Activated CD4-positive, alpha-beta T cell treated with anti-CD3 and anti-CD28 coated beads, Interleukin-2, amount 50 U/mL, for 24 hours (primary cell): Measurements from ENCODE around the gene SCO1.
"Not testable (repeated sequence)": the region's sequence is repeated elsewhere in the genome, so short reads cannot be mapped to it uniquely, and the experiment has no call there.

Experiments used
- DNase-seq, 2 donors: peaks; one replicate each; pipeline ENCODE4 v3.0.0-alpha.2; 2020; ENCODE audit warnings: low read depth in 1 of 2, low spot score in 1 of 2

Gene SCO1

DNA sequence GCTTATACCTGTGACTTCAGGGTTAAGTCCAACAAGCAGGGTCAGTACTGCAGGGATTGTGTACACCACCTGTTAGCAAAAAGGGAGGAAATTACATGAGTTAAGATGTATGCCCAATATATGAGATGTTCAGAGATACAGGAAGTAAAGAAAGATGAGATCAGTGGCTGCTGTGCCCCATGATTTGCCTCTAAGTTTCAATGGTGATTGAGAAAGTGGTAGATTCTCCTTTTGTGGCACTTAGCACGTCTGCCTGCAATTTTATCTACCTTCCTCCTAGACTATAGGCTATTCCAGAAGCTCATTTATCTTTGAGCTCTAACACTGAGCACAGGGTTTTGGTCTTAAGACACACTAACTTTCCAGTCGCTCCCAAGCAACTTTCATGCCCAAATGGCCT, 28.9 kb upstream of the SCO1 start:
- no peak for DNase-seq

DNA sequence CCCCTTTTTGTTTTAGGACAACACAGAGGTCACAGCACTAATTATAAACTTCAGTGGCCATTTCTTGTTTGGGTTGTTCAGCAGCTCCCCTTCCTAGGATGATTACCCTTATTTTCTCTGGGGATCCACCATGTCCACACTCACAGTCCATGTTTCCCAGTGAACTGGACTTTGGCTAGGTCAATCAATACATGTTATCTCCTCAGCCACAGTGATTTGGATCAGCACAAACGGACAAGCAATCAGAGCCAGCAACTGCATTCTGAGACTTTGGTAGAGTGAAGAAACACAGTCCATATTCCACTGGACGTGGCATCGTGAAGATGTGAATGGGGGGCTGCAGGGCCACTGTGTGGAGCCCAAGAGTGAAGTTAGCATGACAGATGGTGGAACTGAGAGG, 27.9 kb upstream of the SCO1 start:
- DNase-seq: no peak

DNA sequence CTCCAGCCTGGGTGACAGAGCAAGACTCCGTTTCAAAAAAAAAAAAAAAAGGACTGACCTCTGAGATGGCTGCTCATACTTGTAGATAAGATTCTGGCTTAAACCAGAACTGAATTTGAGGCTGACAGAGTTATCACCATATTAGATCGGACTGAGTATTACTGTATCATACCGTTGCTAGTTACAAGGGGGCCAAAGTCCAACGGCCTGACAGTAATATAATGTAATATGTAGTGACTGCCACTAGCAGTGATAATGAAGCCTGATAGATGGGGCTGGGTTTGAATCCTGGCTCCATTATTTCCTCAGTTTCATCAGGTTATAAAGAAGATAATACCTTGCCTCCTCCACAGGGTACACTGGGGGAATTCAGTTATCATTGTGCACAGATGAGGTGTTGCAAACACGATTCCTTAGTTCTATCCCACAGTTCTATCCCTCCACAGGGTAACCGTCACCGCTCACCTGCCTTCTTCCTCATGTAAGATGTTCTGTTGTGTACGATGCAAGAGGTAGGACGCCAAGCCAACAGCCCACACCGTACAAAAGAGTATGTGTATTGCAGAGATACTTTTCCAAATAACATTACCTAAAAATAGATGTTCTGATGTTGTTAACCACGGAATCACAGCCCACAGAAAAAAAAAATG, 27.3 kb upstream of the SCO1 start:
- no peak for DNase-seq

DNA sequence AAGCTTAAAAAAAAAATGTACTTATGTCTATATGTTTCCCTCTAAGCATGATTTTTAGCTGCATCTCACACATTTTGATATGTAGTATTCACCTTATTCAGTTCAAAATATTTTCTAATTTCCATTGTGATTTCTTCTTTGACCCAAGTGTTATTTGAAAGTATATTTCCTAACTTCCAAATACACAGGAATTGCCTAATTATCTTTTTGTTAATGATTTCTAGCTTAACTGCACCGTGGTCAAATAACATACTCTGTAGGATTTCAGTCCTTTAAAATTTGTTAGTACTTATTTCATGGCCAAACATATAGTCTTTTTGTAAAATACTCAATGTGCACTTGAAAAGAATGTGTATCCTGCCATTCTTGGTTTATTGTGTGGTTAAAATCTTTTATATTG, 21.2 kb upstream of the SCO1 start:
- no peak for DNase-seq

DNA sequence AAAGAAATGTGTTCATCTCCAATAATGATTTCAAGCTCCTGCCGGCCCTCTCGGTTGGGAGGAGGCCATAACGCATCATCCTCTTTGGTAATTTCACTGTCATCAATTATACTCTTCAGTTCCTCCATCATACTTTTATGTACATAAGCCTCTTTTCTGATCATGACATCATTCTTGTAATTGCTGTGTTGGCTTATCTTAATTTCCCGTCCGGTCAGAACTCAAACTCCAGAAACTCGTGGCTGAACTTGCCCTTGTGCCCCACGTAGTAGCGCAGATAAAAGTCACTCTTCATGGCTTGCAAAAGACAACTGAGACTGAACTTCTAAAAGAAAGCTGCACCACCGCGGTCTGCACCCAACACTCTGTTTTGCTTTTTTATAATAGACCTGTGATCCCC, 18.9 kb upstream of the SCO1 start:
- DNase-seq: no peak

DNA sequence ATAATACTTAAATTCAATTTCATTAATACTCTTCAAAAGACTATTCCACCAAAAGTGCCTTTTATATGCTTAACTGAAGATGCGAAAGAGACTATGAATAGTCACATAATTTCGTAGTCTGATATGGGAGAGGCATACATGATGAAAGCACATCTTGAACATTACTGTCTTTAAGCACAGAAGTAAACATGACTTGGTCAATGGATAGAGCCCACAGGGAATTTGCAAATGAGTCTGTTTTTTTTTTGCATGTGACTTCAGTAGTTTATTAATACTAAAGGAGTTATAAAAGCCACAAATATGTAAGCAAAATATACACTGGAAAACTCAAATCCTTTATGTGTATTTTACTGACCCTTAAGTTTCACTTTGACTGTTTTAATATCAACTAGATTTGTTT, 16.0 kb upstream of the SCO1 start:
- DNase-seq: no peak

DNA sequence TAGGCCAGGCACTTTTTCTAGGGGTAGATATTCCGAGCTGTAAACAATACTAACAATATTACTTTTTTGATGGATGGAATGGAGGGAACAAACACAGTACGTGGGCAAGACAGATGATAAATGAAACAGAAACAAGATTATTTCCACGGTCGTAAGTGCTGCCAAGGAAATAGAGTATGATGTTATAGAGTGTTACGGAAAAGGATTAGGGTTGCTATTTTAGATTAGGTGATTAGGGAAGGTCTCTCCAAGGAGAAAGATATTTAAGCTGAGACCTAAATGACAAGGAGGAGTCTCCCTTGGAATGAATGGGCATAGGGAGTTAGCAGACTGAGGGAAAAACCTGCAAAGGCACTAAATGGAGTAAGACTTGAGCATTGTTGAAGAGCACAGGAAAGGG, 8.4 kb upstream of the SCO1 start:
- no peak for DNase-seq

DNA sequence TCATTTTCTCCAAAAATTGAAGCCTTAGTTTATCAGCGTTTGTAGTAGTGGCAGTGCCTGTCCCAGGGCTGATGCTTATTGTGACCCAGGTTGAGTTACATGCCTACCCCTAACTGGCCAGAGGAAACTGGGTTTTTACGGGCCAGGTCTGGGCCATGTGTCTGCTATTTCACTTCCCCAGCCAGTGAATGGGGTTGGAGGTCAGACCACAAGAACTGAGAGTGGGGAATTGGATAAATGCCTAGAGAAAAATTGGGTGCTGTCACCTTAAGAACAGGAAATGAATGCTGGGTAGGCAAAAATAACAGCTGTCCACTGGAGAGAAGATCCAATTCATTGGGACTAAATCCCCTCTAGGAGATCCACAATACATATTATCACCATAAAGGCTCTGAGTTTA, 5.2 kb upstream of the SCO1 start:
- DNase-seq: no peak

DNA sequence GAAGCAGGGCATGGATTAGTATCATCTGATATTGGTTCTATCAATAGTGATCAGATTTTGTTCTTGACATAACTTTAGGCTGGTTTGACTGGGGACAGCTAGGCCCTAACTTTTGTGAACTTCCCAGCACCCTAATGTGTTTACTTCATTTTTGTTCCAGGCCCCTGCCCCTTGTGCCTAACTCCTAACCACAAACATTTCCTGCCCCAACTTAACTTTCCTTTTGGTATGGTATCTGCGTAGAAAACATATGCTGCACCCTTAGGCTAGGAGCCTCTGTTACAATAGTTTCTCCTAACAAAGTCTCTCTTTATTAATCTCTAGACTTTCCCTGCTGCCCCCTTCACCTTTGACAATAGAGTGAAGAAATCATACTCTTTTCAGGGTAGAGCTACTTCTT, 2.5 kb upstream of the SCO1 start:
- no peak for DNase-seq

DNA sequence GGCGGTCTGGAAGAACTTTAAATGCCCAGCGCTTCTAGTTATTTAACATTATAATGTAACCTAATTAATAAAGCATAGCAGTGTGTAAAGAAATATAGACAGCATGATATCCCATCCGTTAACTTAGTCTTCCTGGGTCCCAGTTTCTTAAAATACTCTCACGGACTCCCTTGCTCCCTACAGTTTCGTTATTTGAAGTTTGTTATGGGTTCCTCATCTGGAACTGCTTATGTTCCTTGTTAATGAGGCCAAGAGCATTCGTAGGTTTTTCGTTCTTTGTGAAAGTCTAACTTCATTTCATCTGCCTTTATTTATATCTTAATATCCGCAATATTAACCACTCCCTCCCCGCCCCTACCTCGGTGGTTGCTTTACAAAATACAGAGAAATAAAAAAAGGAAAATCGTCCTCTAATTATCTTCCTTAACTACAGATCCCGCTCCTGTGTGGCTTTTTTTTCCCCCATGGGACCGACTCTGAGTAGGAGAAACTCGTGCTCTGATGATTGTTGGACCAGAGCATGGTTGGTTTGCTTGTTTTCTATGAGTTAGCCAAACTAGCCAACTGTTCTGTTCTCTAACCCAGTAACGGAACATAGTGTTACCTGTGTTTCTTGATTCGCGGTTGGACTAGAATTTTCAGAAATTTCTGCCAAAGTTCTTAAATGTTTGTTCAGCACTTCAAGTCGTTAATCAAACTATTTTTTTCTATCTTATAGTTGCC, 924 bp upstream of the SCO1 start:
- DNase-seq: no peak

DNA sequence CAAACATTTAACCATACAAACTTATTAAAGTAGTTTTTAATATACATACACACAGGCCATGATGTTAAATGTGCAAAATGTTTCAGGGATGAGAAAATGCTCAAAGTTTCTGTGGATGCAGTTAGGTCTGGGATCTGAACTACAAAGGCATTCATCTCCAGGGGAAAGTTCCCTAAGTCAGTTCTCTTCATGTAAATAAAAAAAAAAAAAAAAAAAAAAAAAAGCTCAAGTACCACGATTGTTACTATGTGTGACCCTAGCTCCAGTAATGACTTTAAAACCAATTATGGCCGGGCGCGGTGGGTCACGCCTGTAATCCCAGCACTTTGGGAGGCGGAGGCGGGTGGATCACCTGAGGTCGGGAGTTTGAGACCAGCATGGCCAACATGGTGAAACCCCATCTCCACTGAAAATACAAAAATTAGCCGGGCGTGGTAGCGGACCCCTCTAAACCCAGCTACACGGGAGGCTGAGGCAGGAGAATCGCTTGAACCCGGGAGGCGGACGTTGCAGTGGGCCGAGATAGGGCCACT, 1.4 kb downstream of the SCO1 start:
- not testable (repeated sequence) for DNase-seq

DNA sequence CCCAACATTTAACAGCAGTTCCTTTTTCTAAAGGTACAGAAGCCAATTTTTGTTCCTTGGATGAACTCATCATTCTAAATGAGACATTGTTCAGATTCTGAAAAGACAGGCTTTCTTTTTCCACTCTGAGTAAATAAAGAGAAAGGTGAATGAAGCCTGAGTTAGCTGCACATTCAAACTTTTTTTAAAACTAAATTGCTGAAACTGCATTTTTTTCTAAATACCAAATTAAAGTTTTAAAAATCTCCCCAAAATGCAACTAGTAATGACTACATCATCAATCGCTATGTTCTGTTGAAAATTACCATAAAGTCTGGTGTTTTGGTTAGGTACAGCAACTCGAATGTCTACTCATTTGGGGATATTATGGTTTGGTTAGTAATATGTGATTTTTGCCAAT, 9.8 kb downstream of the SCO1 start:
- no peak for DNase-seq

DNA sequence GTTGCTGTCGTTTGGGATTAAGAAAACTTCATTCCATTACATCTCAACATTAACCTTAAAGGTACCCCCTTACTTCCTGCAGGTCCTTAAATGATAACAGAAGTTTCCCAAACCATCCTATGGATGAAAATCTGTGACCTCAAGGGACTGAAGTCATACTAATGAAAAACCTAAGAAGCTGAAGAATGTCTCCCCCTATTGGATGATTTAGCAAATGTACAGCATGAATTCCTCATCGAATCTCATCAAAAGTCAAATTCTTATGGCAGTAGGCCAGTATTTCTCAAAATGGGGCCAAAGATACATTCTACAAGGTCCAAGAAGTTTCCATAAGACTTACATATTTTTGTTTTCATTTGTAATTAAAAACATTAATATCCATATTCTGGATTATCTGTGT, 13.5 kb downstream of the SCO1 start:
- DNase-seq: no peak

DNA sequence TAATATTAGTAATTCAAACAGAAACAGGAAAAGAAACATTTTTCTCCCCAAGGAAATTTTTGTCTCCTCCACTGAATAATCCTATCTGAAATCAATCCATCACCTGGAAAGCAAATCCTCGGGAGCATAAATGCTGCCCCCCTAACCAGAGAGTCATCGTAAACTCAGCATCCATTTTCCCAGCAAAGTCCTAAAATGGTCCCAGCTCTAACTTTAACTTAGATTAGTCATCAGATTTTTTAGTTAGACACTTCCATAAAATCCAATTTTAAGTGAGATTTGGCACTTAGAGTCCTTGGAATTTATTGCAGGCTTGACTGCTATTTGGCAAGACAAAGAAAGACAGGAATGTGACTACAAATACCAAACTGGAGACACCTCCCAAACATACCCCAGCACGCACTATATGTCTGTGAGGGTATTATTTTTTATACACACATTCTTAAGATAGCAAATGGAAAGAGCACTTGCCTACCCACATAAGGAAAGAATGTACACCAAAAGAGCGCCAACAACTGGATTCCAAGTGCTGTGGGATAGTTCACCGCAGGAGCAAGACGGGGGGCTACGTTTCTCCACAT, 15.4 kb downstream of the SCO1 start:
- DNase-seq: no peak

DNA sequence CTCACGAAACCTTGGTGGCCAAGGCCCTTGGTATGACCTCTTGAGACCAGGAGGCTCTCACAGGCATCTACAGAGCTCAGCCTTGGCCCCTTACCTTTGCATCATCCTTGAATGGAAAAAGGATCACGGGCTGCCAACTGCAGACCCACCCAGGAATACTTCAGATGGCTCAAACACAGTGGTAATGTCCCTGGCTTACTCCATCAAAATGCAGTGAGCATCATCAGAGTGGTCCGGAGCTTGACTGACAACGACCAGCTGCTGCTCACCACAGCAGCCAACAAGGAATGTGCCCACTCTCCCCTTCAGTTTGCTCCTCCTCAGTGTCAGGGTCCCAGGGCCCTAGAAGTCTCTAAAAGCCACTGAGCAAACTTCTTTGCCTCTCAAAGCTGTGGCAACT, 22.6 kb downstream of the SCO1 start:
- DNase-seq: no peak

DNA sequence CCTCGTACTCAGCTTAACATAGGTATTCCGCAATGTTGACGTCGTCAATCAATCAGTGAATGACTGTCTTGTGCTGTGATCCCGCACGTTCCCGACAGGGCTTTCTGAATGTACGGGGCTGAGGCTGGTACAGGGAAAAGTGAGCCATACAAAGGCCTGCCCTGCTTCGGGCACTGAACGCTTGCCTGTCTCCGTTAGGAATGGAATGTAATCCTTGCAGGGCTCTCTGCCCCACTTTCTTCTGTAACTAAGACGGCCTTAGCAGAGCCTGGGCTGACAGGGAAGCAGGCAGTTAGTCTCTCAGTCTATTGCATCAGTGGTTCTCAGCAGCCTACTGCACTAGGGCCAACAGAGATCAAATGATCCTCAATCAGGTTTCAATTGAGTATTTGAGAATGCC, 24.0 kb downstream of the SCO1 start:
- DNase-seq: no peak

DNA sequence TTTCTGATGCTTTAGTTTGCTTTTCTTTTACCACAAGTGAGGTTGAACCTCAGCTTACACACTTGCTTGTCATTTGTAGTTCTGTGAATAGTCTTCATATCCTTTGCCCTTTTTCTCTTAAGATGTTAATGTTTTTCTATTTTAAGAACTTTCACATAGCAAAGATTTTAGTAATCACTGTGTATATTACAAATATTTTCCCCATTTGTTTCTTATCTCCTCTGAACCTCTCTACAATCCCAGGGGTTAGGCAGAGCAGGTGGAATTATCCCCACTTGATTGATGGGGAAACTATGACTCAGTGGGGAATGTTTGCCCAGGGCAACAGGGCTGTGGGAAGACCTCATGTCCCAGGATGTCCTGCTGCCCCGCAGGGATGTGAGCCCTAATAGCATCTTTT, 28.6 kb downstream of the SCO1 start:
- no peak for DNase-seq

DNA sequence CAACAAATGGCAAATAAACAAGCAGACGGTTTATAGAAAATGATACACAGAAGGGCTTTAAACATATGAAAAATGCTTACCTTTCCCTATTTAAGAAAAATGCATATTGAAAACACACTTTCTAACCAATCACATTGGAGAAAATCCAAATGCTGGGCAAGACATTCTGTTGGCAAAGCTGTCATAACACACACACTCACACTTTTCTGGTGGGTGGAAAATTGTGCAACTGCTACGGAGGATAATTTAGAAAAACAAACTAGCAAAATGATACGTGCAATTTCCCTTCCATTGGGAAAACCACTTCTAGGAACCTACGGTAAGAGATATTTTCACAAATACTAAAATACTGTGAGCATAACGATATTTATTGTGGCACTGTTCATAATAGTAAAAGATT, 30.4 kb downstream of the SCO1 start:
- DNase-seq: no peak

DNA sequence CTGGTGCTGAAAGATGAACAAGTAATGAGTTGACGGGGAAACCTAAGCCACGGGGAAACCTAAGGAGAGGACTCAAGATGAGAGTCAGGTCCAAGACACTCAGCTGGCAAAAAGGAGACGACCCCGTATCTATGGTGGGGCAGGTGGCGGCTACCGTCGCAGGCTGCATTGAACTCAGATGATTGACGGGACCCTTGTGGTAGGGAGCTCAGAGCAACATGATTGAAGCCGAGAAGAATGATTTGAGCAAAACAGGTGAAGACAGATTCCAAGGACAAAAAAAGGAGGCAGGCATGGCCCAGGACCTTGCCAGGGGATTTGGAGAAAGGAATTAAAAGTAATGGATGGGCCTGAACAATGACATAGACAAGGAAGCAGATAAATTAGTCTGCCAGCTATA, 32.8 kb downstream of the SCO1 start:
- DNase-seq: no peak

DNA sequence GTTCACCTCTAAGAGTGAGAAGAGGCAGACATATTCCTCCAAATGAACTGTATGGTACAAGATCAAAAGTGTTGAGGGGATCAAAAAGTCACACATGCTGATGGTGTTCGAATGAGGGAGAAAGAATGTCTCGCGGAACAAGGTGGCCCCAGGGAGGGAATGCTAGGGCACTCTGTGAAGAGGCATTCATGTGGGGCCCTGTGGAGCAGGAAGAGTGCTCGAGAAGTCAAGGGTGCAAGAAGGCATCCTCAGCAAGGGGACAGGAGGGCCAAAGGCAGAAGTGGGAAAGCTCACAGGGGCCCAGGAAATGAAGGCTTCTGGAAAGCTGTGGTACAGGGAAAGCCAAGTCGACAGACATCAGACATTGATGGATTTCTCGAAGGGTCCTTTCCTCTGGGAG, 34.1 kb downstream of the SCO1 start:
- DNase-seq: no peak

DNA sequence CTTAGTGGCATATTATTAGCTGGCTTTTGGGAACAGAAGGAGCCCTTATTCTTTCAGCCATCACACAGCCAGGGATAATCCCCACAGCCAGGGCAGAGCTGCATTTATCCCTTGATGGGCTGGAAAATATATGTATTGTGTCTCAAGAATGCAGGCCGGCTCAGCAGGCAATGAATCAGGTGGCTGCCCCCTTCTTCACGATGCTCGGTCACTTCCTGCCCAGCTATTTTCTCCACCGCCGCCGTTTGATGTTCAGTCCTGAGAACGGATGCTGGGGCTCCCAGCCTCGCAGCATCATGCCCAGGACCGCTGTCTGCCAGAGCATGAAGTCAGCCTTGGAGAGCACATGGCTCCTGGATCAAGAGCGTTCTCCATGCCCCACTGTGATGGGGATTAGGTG, 35.9 kb downstream of the SCO1 start:
- no peak for DNase-seq

DNA sequence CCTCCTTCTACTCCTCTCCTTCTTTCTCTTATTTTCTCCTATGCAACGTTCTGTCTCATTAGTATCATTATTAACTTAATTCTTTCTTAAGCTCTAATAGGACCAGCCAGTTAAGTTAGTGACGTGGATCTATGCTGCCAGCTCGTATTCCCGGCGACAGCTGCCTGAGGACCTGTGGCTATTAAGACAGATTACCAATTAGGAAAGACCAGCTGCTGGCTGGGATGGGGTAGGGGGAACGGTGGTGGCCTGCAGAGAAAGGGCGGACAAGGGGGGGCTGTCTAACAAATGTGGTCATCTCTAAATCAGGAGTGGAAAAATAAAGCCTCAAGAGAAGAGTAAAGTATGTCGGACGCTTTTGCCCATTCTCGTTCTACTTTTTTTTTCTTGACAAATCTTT, 39.5 kb downstream of the SCO1 start:
- DNase-seq: no peak

DNA sequence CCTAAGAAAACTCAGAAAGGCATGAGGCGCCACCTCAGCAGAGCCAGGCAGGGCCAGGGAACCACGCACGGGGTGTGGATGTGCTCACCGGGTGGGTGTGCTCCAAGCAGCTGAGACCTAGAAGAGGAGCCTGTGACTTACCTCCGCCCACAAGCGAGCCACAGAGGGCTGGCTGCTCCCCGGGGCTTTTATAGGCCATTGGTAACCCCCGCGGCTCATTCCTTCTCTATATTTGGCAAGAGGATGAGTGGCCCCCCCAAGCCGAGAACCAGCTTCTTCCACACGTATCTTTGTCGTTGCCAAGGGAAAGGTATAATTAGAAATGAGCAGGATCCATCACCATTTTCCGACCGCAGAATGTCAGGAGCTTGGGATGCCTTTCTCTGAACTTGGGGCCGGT, 40.2 kb downstream of the SCO1 start, which contains the start of gene MYH3:
Gene MYH3 (minus strand): TSS at position 162 of the 400 bp plus-strand sequence. CDS start 2,245 bp downstream, outside the sequence.
- DNase-seq: no peak
